Activated naive CD4-positive, alpha-beta T cell treated with anti-CD3 and anti-CD28 coated beads, Interleukin-2, amount 50 U/mL, for 24 hours (primary cell): Measurements from ENCODE around the gene DEAF1.

Experiments
- H3K27ac Mint-ChIP-seq: one replicate; pipeline ENCODE4 v1.8.0; 2021; ENCODE audit warnings: mild to moderate bottlenecking, mixed read lengths
- H3K27me3 Mint-ChIP-seq: one replicate; pipeline ENCODE4 v1.8.0; 2021; ENCODE audit warnings: mixed read lengths
- H3K36me3 Mint-ChIP-seq: one replicate; pipeline ENCODE4 v1.8.0; 2021; ENCODE audit warnings: mixed read lengths
- H3K4me1 Mint-ChIP-seq: one replicate; pipeline ENCODE4 v1.8.0; 2021; ENCODE audit warnings: mixed read lengths
- H3K4me3 Mint-ChIP-seq: one replicate; pipeline ENCODE4 v1.8.0; 2021; ENCODE audit warnings: mild to moderate bottlenecking, mixed read lengths
- H3K9me3 Mint-ChIP-seq: one replicate; pipeline ENCODE4 v1.8.0; 2021; ENCODE audit warnings: mixed read lengths

Gene DEAF1

DNA sequence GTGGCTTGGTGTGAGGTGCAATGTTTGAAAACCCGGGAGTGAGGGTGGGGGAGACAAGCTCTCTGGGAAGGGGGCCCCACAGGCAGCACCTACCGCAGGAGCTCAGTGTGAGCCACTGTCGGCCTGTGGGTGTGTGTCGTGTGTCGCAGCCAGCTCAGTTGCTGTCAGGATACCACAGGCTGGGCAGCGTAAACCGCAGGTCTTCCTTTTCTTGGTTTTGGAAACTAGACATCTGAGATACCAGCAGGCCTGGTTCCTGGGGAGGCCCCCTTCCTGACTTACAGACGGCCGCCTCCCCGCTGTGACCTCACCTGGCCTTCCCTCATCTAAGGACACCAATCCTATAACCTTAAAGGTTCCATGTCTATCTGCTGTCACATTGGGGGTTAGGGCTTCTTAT, 98.6 kb downstream of the DEAF1 start:
- Mint-ChIP-seq H3K9me3 (no peaks in the 10 kb centered on the region), H3K4me3 (no peak overlapping the region), H3K36me3 (peaks cover 10% of the 10 kb centered on the region), H3K4me1 (no peaks in the 10 kb centered on the region), H3K27me3 (no peaks in the 10 kb centered on the region), H3K27ac (no peak overlapping the region)

DNA sequence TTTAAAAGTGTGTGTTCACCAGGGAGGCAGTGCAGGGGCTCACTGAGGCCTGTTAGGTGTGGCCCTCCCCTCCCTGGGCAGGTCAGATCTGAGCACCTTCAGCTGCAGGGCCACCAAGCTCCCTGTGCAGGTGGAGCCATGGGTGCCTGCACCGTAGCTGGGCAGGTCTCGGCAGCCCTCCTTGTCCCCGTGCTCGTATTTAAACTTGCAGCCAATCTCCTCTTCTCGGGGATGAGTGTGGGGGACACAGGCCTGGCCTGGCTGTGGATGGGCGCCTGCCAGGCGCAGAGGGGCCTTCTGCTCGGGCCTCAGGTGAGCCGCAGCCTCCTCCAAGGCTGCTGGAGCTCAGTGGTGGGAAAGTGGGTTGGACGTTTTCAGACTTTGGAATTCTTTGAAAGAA, 99.6 kb downstream of the DEAF1 start:
- H3K4me3 Mint-ChIP-seq, result no peak overlapping the region
- peaks cover 12% of the 10 kb centered on the region for H3K36me3 Mint-ChIP-seq
- no peaks in the 10 kb centered on the region for H3K9me3 Mint-ChIP-seq
- H3K27me3 Mint-ChIP-seq, result no peaks in the 10 kb centered on the region
- H3K27ac Mint-ChIP-seq, result no peak overlapping the region
- H3K4me1 Mint-ChIP-seq, result no peaks in the 10 kb centered on the region
